Upper lobe of right lung (tissue), 1 donor: ENCODE measurements around the gene ANXA8L1. TPM values are rescaled to one million over a fixed set of nuclear protein-coding genes. Genes with fewer than 3 reads are reported as not detected.
"Not testable (repeated sequence)": the region's sequence is repeated elsewhere in the genome, so short reads cannot be mapped to it uniquely, and the experiment has no call there.

ENCODE experiments used
- ATAC-seq: fragments of 200-7000 bp; cut with Tn5 transposase; one replicate; pipeline ENCODE4 v1.9.1; 2020; ENCODE audit warnings: mild to moderate bottlenecking, moderate library complexity
- DNase-seq: peaks from one replicate; pipeline ENCODE4 v3.0.0-alpha.2; 2020
- H3K27ac ChIP-seq: fragments of 200-600 bp; one replicate; pipeline ENCODE4 v1.8.0; 2022
- H3K27me3 ChIP-seq: fragments of 200-600 bp; one replicate; pipeline ENCODE4 v1.8.0; 2022; ENCODE audit warnings: mild to moderate bottlenecking
- H3K36me3 ChIP-seq: fragments of 200-600 bp; one replicate; pipeline ENCODE4 v1.8.0; 2022
- H3K4me1 ChIP-seq: fragments of 200-600 bp; one replicate; pipeline ENCODE4 v1.8.0; 2022
- H3K4me3 ChIP-seq: fragments of 200-600 bp; one replicate; pipeline ENCODE4 v1.8.0; 2022; ENCODE audit warnings: mild to moderate bottlenecking
- H3K9me3 ChIP-seq: fragments of 200-600 bp; one replicate; pipeline ENCODE4 v1.8.0; 2022
- intact Hi-C: fragments of 100-400 bp; cut with DNase I; formaldehyde crosslinking; loops from one replicate; pipeline ENCODE4 v1.11.0; 2022
- long read RNA-seq: library from polyadenylated mRNA; unstranded; transcript quantifications from one replicate; pipeline ENCODE4 v2.0.0, GENCODE V29; 2021
- total RNA-seq: library from RNA; stranded (reverse); fragmentation: NEBNext Ultra II Directional; extraction: Animal tissue kit (Norgen Biotek cat#: 25700); gene quantifications from one replicate; pipeline ENCODE4 v1.2.1, GENCODE V29; 2021
- TF ChIP-seq, protein P1 (sequence below): fragments of 200-600 bp; IDR thresholded peaks from one replicate; pipeline ENCODE4 v1.8.0; 2022; ENCODE audit warnings: antibody characterized with exemption
- donor health status: DM: no; HTN: yes; CAD: no; lungs with severe emphysema.

Gene ANXA8L1
- 34.6 TPM for total RNA-seq
- long read RNA-seq, transcript ANXA8L1-204 (12 exons, 1,109 nt) = major isoform, 104 of 127 reads
- long read RNA-seq, partial matches to known transcripts = 4 of 127 reads
- long read RNA-seq, other reads (novel, unspliced or antisense) = 19 of 127 reads

- H3K9me3 ChIP-seq, intact Hi-C loops, H3K27ac ChIP-seq, H3K36me3 ChIP-seq, H3K4me3 ChIP-seq, H3K4me1 ChIP-seq, H3K27me3 ChIP-seq, DNase-seq: not testable (repeated sequence)
- ATAC-seq = peak; percentile 69
Observed at GRCh38 chr10:46375406-46375805, at the start of gene ANXA8L1. Gene ANXA8L1 (plus strand): TSS chr10:46375776. CDS start chr10:46375852, 76 bp downstream.

GRCh38 chr10:46326066-46326465 is 49.5 kb upstream of the ANXA8L1 start:
- no peak for ATAC-seq
- no peaks in the 10 kb centered on the region for H3K36me3 ChIP-seq
- no peaks in the 10 kb centered on the region for H3K27me3 ChIP-seq
- no peak for DNase-seq
- H3K27ac ChIP-seq = no peak overlapping the region
- intact Hi-C loops = no loop called here
- TF ChIP-seq, protein P1, sequence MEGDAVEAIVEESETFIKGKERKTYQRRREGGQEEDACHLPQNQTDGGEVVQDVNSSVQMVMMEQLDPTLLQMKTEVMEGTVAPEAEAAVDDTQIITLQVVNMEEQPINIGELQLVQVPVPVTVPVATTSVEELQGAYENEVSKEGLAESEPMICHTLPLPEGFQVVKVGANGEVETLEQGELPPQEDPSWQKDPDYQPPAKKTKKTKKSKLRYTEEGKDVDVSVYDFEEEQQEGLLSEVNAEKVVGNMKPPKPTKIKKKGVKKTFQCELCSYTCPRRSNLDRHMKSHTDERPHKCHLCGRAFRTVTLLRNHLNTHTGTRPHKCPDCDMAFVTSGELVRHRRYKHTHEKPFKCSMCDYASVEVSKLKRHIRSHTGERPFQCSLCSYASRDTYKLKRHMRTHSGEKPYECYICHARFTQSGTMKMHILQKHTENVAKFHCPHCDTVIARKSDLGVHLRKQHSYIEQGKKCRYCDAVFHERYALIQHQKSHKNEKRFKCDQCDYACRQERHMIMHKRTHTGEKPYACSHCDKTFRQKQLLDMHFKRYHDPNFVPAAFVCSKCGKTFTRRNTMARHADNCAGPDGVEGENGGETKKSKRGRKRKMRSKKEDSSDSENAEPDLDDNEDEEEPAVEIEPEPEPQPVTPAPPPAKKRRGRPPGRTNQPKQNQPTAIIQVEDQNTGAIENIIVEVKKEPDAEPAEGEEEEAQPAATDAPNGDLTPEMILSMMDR = no peak
- H3K4me3 ChIP-seq = no peak overlapping the region
- no peaks in the 10 kb centered on the region for H3K9me3 ChIP-seq
- H3K4me1 ChIP-seq = no peaks in the 10 kb centered on the region

- TF ChIP-seq, protein P1 = no peak
- no peaks in the 10 kb centered on the region for H3K9me3 ChIP-seq
- no peak overlapping the region for H3K27ac ChIP-seq
- intact Hi-C loops = no loop called here
- no peaks in the 10 kb centered on the region for H3K36me3 ChIP-seq
- no peak overlapping the region for H3K4me3 ChIP-seq
- H3K27me3 ChIP-seq = no peaks in the 10 kb centered on the region
- no peak for DNase-seq
- no peak for ATAC-seq
- H3K4me1 ChIP-seq = no peaks in the 10 kb centered on the region
Observed at GRCh38 chr10:46326971-46327370, 48.6 kb upstream of the ANXA8L1 start.

- no peak overlapping the region for H3K4me3 ChIP-seq
- H3K4me1 ChIP-seq = no peaks in the 10 kb centered on the region
- ATAC-seq = no peak
- no peak for DNase-seq
- H3K27ac ChIP-seq = no peak overlapping the region
- H3K36me3 ChIP-seq = no peaks in the 10 kb centered on the region
- intact Hi-C loops = no loop called here
- no peaks in the 10 kb centered on the region for H3K9me3 ChIP-seq
- H3K27me3 ChIP-seq = no peaks in the 10 kb centered on the region
- TF ChIP-seq, protein P1 = no peak
Observed at GRCh38 chr10:46327685-46328084, 47.9 kb upstream of the ANXA8L1 start.

DNA sequence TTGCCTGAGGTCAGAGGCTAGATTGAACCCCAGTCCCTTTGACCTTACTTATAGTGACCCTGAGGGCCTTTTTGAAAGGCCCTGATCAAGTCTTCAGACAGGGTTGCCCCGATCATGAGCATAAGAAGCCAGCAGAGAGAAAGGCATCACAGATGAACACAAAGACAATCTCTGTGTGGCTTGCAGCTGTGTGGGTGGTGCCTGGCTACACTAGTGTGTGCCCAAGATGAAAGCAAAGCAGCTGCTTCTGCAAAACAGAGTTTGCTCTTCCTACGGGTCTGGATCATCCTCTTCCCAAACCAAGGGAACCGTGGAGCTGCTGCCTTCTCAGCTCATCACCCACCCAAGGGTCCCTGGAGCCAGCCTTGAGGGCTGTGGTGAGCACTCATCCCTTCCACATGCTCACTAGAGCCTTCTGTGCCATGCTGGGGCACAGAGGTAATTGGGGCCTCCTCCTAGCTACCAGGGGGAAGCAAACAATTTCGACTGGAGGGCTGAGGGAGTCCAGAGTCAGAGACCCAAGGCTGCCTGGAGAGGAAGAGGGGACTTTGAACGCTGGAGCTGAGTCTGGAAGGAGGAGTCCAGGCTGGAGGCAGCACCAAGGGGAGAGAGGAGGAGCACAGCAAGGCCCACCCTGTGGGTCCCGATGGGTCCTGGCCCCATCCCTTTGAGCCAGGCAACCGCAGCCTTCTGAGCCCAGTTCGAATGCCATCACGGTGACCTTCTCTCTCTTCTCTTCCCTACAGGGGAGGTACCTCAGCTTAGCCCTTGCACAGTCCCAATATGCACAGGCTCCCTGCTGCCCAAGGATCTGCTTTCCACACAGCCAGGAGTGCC is 46.5 kb upstream of the ANXA8L1 start:
- Histone ChIP-seq H3K27ac (no peak overlapping the region), H3K9me3 (no peaks in the 10 kb centered on the region), H3K4me1 (no peaks in the 10 kb centered on the region), H3K27me3 (no peaks in the 10 kb centered on the region), H3K4me3 (no peak overlapping the region), H3K36me3 (no peaks in the 10 kb centered on the region)
- intact Hi-C loops = no loop called here
- TF ChIP-seq, protein P1 = no peak
- DNase-seq = no peak
- no peak for ATAC-seq

- no peaks in the 10 kb centered on the region for H3K36me3 ChIP-seq
- TF ChIP-seq, protein P1 = no peak
- H3K4me1 ChIP-seq = no peaks in the 10 kb centered on the region
- H3K4me3 ChIP-seq = no peak overlapping the region
- H3K27ac ChIP-seq = no peak overlapping the region
- DNase-seq = no peak
- no peaks in the 10 kb centered on the region for H3K9me3 ChIP-seq
- no peak for ATAC-seq
- H3K27me3 ChIP-seq = no peaks in the 10 kb centered on the region
- intact Hi-C loops = no loop called here
Observed at GRCh38 chr10:46329690-46330016, 45.9 kb upstream of the ANXA8L1 start.
